ENCODE data around the gene GABRR3.

GABRR3 gene

DNA sequence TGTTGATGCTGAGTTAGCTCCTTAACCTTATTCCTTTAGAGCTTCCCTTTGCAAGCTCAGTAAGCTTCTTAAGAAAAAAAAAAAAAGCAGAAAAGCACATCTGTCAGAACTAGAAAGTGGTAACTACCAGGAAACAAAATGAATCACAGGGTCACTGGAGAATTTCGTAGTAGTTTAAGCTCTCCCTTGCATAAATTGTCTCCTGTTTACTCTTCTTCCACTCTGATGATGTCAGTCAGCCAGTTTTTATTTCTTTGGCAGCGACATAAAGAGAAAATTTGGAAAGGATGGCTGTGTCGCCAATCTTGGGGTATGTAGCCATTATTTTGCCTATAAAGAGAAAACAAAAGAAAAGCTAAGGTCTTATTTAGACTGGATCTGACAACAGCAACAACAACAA lies 3.2 kb upstream of the GABRR3 start:
- H3K36me3 ChIP-seq (ENCODE audit: insufficient read depth, low read length) = no peaks in the 10 kb centered on the region

DNA sequence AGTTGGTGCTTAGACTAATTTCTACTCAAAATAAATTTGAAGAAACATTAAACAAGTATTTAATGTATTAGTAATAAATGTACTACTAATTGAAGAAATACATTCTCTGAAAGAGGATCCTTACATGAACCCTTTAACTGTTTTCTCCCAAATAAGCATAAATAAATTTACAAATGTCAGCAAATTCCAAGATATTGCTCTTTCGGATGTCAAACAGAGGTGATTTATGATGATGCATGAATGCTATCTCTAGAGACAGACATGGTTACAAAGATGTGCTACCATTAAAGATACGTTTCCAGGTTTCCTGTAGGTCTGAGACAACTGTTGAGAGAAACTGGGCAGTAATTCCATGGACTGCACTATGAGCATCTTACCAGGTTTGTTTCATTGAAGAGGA lies 629 bp downstream of the GABRR3 start:
- Histone ChIP-seq H3K27me3 (ENCODE audit: control insufficient read depth in 1 of 2, insufficient read depth in 2 of 2, low read length in 2 of 2) (no peaks in the 10 kb centered on the region), H3K9ac (ENCODE audit: low read length) (no peak overlapping the region), H3K27ac (ENCODE audit: low read depth, low read length) (no peak overlapping the region), H3K36me3 (ENCODE audit: insufficient read depth, low read length) (no peaks in the 10 kb centered on the region), H3K9me3 (ENCODE audit: low read length) (no peaks in the 10 kb centered on the region), H3K4me3 (ENCODE audit: low read depth in 1 of 2, low read length in 2 of 2) (no peak overlapping the region), H3K4me1 (ENCODE audit: insufficient read depth, low read length) (no peaks in the 10 kb centered on the region)

More for the DNA sequence above, 3.2 kb upstream of the GABRR3 start:
- no peaks in the 10 kb centered on the region for H3K4me1 ChIP-seq (ENCODE audit: insufficient read depth, low read length)
- no peak overlapping the region for H3K9ac ChIP-seq (ENCODE audit: low read length)
- no peaks in the 10 kb centered on the region for H3K9me3 ChIP-seq (ENCODE audit: low read length)
- no peaks in the 10 kb centered on the region for H3K27me3 ChIP-seq (ENCODE audit: control insufficient read depth in 1 of 2, insufficient read depth in 2 of 2, low read length in 2 of 2)
- H3K4me3 ChIP-seq (ENCODE audit: low read depth in 1 of 2, low read length in 2 of 2) = no peak overlapping the region
- H3K27ac ChIP-seq (ENCODE audit: low read depth, low read length) = no peak overlapping the region

DNA sequence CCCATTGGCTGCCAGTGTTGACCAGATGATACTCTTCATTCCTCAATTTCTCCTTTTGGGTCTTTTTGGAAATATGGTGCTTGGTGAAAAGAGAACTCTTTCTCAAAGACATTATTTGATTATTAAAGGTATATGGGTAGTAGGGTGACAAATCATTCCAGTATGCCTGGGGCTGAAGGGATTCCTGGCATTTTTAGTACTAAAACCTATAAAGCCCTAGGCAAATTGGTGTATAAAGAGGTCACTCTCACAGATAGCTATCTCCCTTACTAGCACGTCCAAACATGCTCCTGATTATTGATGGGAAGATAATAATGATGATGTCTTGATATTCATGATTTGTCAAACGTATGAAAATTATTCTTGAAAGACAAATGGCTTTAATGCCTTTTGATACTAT lies 1.1 kb downstream of the GABRR3 start:
- H3K27ac ChIP-seq (ENCODE audit: low read depth, low read length) = no peak overlapping the region
- H3K9ac ChIP-seq (ENCODE audit: low read length) = no peak overlapping the region
- H3K9me3 ChIP-seq (ENCODE audit: low read length) = no peaks in the 10 kb centered on the region
- no peaks in the 10 kb centered on the region for H3K36me3 ChIP-seq (ENCODE audit: insufficient read depth, low read length)
- H3K4me1 ChIP-seq (ENCODE audit: insufficient read depth, low read length) = no peaks in the 10 kb centered on the region
- no peaks in the 10 kb centered on the region for H3K27me3 ChIP-seq (ENCODE audit: control insufficient read depth in 1 of 2, insufficient read depth in 2 of 2, low read length in 2 of 2)
- H3K4me3 ChIP-seq (ENCODE audit: low read depth in 1 of 2, low read length in 2 of 2) = no peak overlapping the region

DNA sequence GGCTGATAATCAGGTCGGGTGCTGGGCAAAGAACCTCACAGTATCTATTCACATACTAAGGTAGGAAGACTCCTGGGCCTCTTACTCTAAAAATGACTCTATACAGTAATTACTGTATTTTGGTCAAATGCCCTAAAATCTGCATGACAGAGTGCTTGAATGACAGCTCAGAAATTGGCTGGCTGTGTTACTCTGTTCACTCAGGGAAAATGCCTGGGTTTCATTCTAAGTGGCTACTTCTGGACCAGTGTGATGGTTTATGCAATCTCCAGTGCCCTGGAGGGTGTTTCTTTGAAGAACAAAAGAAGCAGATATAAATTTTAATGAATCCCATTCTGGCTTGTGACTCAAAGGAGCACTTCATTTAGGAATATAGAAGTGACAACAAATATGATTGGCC lies 2.2 kb downstream of the GABRR3 start:
- H3K27me3 ChIP-seq (ENCODE audit: control insufficient read depth in 1 of 2, insufficient read depth in 2 of 2, low read length in 2 of 2) = no peaks in the 10 kb centered on the region
- no peaks in the 10 kb centered on the region for H3K9me3 ChIP-seq (ENCODE audit: low read length)
- no peak overlapping the region for H3K27ac ChIP-seq (ENCODE audit: low read depth, low read length)
- no peaks in the 10 kb centered on the region for H3K4me1 ChIP-seq (ENCODE audit: insufficient read depth, low read length)
- H3K36me3 ChIP-seq (ENCODE audit: insufficient read depth, low read length) = no peaks in the 10 kb centered on the region
- no peak overlapping the region for H3K9ac ChIP-seq (ENCODE audit: low read length)
- H3K4me3 ChIP-seq (ENCODE audit: low read depth in 1 of 2, low read length in 2 of 2) = no peak overlapping the region

DNA sequence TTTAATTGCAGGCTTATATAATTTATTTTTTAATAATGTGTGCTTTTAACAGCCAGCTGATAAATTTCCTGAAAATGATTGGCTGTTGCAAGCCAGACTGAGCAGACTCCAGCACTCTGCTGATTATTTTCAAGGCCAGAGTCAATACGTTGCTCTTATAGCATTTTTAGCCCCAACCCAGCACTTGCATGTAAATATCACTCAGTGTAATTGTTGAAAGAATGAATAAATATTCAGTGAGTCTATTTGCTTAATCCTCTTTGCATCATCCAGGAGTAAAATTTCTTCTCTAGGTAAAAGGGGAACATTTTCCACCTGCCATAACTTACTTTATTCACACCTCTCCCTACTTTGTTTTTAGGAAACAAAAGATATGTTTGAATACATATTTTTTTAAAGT lies 2.9 kb downstream of the GABRR3 start:
- no peak overlapping the region for H3K9ac ChIP-seq (ENCODE audit: low read length)
- H3K27me3 ChIP-seq (ENCODE audit: control insufficient read depth in 1 of 2, insufficient read depth in 2 of 2, low read length in 2 of 2) = no peaks in the 10 kb centered on the region
- no peak overlapping the region for H3K27ac ChIP-seq (ENCODE audit: low read depth, low read length)
- H3K4me1 ChIP-seq (ENCODE audit: insufficient read depth, low read length) = no peaks in the 10 kb centered on the region
- no peaks in the 10 kb centered on the region for H3K36me3 ChIP-seq (ENCODE audit: insufficient read depth, low read length)
- H3K9me3 ChIP-seq (ENCODE audit: low read length) = no peaks in the 10 kb centered on the region
- H3K4me3 ChIP-seq (ENCODE audit: low read depth in 1 of 2, low read length in 2 of 2) = no peak overlapping the region

DNA sequence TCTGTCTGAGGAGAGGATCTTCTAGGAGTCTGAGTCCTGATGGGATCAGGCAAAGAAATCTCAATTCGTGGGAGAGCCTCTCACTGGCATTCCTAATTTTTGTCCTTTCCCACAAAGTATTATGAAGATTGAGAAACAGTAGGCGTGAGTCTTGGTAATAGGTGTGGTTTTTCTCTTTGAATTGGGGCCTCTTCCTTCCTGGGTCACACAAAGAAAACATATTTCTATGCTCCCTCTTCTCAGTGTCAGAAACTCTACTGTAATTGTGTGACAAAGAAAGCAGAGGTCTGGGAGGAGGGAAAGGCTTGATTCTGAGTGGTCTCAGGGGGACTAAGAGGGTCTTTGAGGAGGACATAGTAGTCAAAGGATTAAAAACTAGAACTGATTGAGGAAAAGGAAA lies 6.0 kb downstream of the GABRR3 start:
- Histone ChIP-seq H3K27ac (ENCODE audit: low read depth, low read length) (no peak overlapping the region), H3K27me3 (ENCODE audit: control insufficient read depth in 1 of 2, insufficient read depth in 2 of 2, low read length in 2 of 2) (no peaks in the 10 kb centered on the region), H3K4me3 (ENCODE audit: low read depth in 1 of 2, low read length in 2 of 2) (no peak overlapping the region), H3K4me1 (ENCODE audit: insufficient read depth, low read length) (no peaks in the 10 kb centered on the region), H3K36me3 (ENCODE audit: insufficient read depth, low read length) (no peaks in the 10 kb centered on the region), H3K9me3 (ENCODE audit: low read length) (no peaks in the 10 kb centered on the region), H3K9ac (ENCODE audit: low read length) (no peak overlapping the region)

DNA sequence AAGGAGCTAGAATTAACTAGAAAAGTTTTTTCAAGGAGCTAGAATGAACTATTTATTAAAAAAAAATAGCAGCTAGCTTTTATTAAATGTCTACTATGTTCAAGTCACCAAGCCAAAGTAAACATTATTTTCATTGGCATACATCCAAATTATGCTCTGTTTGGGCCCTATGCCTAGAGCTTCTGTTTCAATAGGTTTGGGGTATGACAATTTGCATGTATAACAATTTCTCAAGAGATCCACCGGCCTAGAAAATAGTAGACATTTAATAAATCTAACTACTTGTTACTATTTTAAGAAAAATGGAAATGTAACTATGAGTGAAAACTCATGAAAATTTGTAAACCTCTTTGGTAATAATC lies 8.0 kb downstream of the GABRR3 start:
- Histone ChIP-seq H3K4me1 (ENCODE audit: insufficient read depth, low read length) (peaks cover 10% of the 10 kb centered on the region), H3K9ac (ENCODE audit: low read length) (no peak overlapping the region), H3K36me3 (ENCODE audit: insufficient read depth, low read length) (no peaks in the 10 kb centered on the region), H3K27ac (ENCODE audit: low read depth, low read length) (no peak overlapping the region), H3K27me3 (ENCODE audit: control insufficient read depth in 1 of 2, insufficient read depth in 2 of 2, low read length in 2 of 2) (no peaks in the 10 kb centered on the region), H3K4me3 (ENCODE audit: low read depth in 1 of 2, low read length in 2 of 2) (no peak overlapping the region), H3K9me3 (ENCODE audit: low read length) (no peaks in the 10 kb centered on the region)

DNA sequence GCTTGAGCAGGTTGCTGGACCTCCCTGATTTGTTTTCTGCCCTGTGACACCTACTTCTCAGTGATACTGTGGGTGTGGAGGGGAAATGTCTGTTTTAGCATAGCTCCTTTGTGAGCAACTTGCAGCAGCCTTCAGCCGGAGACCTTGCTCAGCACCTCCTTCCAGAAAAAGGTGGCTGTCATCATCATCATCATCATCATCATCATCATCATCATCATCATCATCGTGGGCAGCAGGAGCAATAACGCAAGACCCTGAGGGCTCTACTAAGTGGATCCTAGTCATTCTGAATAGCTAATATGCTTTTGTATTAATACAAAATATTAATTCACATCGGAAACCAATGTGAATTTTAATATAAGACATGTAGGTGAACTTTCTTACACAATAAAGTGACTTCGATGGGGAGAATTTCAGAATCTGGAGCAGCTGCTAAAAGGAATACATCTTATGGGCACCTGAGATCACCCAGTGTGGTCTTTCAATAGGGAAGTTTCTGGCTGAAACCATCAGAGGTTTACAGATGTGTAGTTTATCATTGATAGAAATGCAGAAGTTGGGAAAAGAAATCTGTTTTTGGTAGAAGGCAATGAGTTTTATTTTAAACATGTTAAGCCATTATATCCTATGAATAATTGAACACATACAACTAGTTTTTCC lies 8.6 kb downstream of the GABRR3 start:
- H3K36me3 ChIP-seq (ENCODE audit: insufficient read depth, low read length) = no peaks in the 10 kb centered on the region
- no peak overlapping the region for H3K27ac ChIP-seq (ENCODE audit: low read depth, low read length)
- no peaks in the 10 kb centered on the region for H3K9me3 ChIP-seq (ENCODE audit: low read length)
- no peak overlapping the region for H3K4me3 ChIP-seq (ENCODE audit: low read depth in 1 of 2, low read length in 2 of 2)
- peaks cover 14% of the 10 kb centered on the region for H3K4me1 ChIP-seq (ENCODE audit: insufficient read depth, low read length)
- H3K27me3 ChIP-seq (ENCODE audit: control insufficient read depth in 1 of 2, insufficient read depth in 2 of 2, low read length in 2 of 2) = no peaks in the 10 kb centered on the region
- no peak overlapping the region for H3K9ac ChIP-seq (ENCODE audit: low read length)

DNA sequence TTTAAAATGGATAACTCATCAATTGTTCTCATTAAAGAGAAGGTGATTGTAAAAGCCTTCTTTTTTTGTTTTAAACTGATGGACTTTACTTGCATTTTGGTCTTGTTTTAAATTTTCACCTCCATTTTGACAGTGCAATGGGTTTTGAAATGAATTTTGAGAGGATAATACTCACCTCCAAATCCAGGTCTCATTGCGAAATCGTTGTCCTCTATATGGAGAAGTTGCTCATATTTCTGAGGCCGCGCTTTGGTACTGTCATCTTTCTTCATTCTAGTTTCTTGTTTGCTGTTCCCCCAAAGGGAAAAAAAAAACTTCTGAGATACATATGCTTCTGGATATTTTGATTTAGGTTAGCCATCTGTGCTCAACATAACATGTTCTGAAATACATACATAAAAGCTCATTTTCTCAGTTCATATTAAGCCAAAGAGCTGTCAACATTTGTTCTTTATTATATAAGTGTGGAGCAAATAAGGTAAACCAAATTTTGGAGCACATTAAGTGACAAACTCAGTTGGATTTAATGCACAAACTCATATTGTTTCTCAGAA lies 9.6 kb downstream of the GABRR3 start:
- Histone ChIP-seq H3K4me3 (ENCODE audit: low read depth in 1 of 2, low read length in 2 of 2) (no peak overlapping the region), H3K36me3 (ENCODE audit: insufficient read depth, low read length) (no peaks in the 10 kb centered on the region), H3K9me3 (ENCODE audit: low read length) (no peaks in the 10 kb centered on the region)

DNA sequence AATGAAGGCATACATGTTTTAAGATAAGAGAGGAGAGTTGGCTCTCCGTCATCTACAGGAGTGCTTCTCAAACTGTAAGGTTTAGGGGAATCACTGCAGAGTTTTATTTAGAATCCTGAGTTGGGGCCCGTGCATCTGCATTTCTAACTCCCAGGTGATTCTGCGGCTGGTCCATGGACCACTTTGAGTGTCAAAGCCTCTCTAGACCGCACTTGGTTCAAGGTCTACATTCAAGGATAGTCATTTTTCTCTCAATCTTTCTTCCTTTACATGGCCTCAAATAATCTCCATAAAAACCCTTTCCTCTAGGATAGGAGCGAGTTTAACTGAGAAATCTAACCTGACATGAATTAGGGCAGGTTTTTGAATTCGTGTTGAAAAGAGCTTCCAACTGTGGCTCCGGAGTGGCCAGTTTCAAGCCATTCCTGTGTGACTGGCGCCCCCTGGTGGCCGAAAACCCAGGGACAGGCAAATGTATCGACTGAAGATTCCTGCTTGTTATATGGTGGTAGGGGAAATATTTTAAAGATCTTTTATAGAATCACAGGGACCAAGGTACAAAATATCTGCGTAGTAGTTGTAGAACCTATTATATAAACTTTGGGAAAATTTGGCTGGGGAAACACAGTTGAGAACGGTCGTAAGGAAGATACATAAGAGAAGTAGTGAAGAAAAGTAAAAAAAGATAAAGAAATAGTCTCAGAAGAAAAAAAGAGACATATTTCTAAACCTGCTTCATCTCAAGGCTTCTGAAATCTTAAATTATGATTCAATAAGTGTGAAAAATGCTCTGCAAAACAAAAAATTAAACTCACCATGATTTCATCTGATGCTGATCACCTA lies 11.9 kb downstream of the GABRR3 start:
- Histone ChIP-seq H3K9ac (ENCODE audit: low read length) (no peak overlapping the region), H3K27ac (ENCODE audit: low read depth, low read length) (no peak overlapping the region), H3K27me3 (ENCODE audit: control insufficient read depth in 1 of 2, insufficient read depth in 2 of 2, low read length in 2 of 2) (no peaks in the 10 kb centered on the region), H3K9me3 (ENCODE audit: low read length) (no peaks in the 10 kb centered on the region), H3K4me3 (ENCODE audit: low read depth in 1 of 2, low read length in 2 of 2) (no peak overlapping the region), H3K4me1 (ENCODE audit: insufficient read depth, low read length) (peaks cover 14% of the 10 kb centered on the region), H3K36me3 (ENCODE audit: insufficient read depth, low read length) (no peaks in the 10 kb centered on the region)

More for the DNA sequence above, 9.6 kb downstream of the GABRR3 start:
- Histone ChIP-seq H3K4me1 (ENCODE audit: insufficient read depth, low read length) (peaks cover 14% of the 10 kb centered on the region), H3K9ac (ENCODE audit: low read length) (no peak overlapping the region), H3K27me3 (ENCODE audit: control insufficient read depth in 1 of 2, insufficient read depth in 2 of 2, low read length in 2 of 2) (no peaks in the 10 kb centered on the region), H3K27ac (ENCODE audit: low read depth, low read length) (no peak overlapping the region)

DNA sequence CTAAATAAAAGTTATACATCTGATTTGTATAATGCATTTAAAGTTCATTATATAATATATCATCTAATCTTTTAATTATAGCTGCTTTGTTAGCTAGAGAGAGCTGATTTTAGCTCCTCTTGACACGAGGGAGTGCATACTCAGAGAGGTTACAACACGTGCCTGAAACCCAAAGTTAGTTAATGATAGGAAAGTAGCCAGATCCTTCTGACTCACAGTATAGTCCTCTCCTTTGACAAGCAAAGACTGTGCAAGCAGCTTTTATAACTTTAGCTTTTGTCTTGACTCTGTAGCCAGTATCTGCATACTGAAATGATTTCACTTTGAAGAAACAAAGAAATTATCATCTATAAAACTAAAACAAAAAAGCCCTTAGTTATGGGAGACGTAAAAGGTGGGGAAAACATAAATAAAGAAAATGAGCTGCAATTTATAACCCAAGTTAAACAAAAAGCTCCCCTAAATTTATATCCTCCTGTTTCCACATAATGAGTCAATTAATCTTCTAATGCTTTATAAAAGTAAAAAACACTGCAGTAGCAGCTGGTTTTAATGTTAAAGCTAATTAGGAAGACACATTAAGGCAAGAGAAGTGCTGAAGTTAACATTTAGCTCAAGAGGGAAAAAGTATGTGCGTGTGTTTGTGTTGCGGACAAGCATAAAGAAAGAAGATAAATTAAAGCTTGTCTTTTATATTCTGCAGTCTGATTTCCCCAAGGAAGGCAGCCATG lies 13.1 kb downstream of the GABRR3 start:
- H3K27ac ChIP-seq (ENCODE audit: low read depth, low read length) = no peak overlapping the region
- H3K9ac ChIP-seq (ENCODE audit: low read length) = no peak overlapping the region
- H3K9me3 ChIP-seq (ENCODE audit: low read length) = no peaks in the 10 kb centered on the region
- no peaks in the 10 kb centered on the region for H3K27me3 ChIP-seq (ENCODE audit: control insufficient read depth in 1 of 2, insufficient read depth in 2 of 2, low read length in 2 of 2)
- H3K4me3 ChIP-seq (ENCODE audit: low read depth in 1 of 2, low read length in 2 of 2) = no peak overlapping the region
- no peaks in the 10 kb centered on the region for H3K36me3 ChIP-seq (ENCODE audit: insufficient read depth, low read length)
- peaks cover 14% of the 10 kb centered on the region for H3K4me1 ChIP-seq (ENCODE audit: insufficient read depth, low read length)

All from muscle layer of colon (tissue), 2 donors.